ENCODE results near the gene GANC.

The GANC gene

DNA sequence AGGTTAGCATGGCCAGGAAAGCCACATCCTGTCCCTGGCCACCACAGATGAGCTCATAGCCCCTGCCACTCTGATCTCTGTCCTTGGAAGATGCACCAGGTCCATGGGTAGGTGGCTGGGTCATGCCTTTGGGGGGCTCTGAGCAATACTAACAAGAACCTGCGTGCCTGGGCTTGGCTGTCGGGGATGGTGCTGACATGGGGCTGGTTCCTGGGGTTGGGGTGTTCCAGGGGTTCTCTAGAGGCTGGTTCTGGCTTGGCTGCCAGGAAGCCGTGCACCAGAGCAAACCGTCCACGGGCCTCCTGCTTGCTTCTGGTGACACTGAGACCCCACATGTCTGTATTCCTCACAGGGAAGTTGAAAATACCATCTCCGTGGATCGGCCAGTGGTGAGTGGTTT, 130.4 kb downstream of the GANC start:
- H3K4me3 ChIP-seq (ENCODE audit: low read depth, low read length) = no peak overlapping the region
- TF ChIP-seq, protein P1, sequence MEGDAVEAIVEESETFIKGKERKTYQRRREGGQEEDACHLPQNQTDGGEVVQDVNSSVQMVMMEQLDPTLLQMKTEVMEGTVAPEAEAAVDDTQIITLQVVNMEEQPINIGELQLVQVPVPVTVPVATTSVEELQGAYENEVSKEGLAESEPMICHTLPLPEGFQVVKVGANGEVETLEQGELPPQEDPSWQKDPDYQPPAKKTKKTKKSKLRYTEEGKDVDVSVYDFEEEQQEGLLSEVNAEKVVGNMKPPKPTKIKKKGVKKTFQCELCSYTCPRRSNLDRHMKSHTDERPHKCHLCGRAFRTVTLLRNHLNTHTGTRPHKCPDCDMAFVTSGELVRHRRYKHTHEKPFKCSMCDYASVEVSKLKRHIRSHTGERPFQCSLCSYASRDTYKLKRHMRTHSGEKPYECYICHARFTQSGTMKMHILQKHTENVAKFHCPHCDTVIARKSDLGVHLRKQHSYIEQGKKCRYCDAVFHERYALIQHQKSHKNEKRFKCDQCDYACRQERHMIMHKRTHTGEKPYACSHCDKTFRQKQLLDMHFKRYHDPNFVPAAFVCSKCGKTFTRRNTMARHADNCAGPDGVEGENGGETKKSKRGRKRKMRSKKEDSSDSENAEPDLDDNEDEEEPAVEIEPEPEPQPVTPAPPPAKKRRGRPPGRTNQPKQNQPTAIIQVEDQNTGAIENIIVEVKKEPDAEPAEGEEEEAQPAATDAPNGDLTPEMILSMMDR (IDR thresholded peaks at IDR 0.05; ENCODE audit: low read depth, low read length) = no peak

DNA sequence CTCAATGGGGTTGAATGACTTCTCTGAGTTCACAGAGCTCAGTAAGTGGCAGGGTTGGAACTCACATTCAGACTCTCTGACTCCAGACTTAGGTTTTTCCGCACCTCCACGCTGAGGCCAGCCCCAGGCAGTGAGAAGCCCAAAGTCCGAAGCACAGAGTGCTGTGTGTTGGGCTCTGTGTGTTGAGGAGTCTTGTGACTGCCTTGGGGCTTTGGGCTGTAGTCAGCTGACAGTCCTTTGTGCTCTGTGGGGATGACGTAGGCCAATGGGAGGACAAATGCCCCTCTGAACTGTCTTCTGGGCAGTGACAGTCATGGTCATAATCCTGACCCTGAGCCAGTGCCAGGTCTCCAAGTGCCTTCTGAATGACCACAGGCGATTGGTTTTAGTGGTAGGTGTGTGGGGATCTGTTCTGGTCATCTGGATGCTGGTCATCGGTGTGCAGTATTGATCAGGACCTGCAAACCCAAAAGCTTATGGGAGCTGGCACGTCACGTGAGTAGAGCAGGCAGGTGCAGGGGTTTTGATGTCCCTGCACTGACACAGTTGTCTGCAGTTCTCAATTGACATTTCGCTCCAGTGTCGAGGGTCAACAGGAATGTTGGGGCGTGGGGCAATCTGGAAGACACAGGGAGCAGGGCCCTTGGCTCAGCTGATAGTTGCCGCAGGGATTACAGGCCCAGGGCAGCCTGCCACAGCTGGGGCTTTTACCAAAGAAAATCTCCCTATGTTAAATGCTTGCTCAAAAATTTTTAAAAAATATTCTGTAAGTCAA, 131.6 kb downstream of the GANC start:
- no peak overlapping the region for H3K4me3 ChIP-seq (ENCODE audit: low read depth, low read length)
- TF ChIP-seq, protein P1 (IDR thresholded peaks at IDR 0.05; ENCODE audit: low read depth, low read length) = no peak

DNA sequence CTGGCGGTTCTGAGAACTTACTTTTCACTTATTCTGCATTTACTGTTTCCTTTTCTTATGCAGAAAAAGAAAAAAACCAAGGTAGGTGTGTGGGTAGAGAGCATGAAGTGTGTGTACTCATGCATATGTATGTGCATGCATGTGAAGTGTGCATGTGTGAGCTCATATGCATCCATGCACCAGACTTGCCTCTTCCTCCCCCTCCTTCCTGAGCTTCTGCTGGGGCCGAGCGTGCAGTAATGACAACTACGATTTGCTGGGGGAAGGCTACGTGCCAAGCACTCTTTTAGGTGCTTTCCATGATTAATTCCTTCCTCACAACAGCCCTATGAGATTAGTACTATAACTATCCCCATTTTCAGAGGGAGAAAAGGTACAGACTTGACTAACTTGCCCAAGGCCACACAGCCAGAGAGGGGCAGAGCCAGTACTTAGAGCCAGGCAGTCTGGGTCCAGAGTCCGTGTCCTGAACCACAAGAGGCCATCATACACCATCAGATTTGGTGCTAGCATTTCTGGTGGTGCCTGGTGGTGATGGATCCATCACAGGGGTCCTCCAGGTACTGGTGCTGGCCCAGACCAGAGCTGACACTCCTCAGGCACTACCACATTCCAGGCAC, 133.0 kb downstream of the GANC start:
- no peak overlapping the region for H3K4me3 ChIP-seq (ENCODE audit: low read depth, low read length)
- TF ChIP-seq, protein P1 (IDR thresholded peaks at IDR 0.05; ENCODE audit: low read depth, low read length) = no peak

Data from WI38 (cell line).